ENCODE measurements around the gene HNRNPUL1. TPM values are rescaled to one million over a fixed set of nuclear protein-coding genes. Genes with fewer than 3 reads are reported as not detected.

HNRNPUL1 gene
- total and polyA plus RNA-seq, 2 donors (not counting 1 experiment from before 2014, with no cell fraction given) = 36.4 to 58.1 TPM

- H3K9me3 ChIP-seq (ENCODE audit: control insufficient read depth, insufficient read depth, low read depth, low read length) = no peaks in the 10 kb centered on the region
- no peaks in the 10 kb centered on the region for H3K36me3 ChIP-seq (ENCODE audit: control insufficient read depth, insufficient read depth, low read length)
- H3K79me2 ChIP-seq (ENCODE audit: control insufficient read depth, insufficient read depth, low read length) = peaks cover 28% of the 10 kb centered on the region
- peak overlapping the region; percentile 44 for H3K27ac ChIP-seq (ENCODE audit: insufficient read depth, low read length)
- TF ChIP-seq, protein P1, sequence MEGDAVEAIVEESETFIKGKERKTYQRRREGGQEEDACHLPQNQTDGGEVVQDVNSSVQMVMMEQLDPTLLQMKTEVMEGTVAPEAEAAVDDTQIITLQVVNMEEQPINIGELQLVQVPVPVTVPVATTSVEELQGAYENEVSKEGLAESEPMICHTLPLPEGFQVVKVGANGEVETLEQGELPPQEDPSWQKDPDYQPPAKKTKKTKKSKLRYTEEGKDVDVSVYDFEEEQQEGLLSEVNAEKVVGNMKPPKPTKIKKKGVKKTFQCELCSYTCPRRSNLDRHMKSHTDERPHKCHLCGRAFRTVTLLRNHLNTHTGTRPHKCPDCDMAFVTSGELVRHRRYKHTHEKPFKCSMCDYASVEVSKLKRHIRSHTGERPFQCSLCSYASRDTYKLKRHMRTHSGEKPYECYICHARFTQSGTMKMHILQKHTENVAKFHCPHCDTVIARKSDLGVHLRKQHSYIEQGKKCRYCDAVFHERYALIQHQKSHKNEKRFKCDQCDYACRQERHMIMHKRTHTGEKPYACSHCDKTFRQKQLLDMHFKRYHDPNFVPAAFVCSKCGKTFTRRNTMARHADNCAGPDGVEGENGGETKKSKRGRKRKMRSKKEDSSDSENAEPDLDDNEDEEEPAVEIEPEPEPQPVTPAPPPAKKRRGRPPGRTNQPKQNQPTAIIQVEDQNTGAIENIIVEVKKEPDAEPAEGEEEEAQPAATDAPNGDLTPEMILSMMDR (conservative IDR thresholded peaks at IDR 0.05 in 1 of 2, IDR thresholded peaks at IDR 0.05 in 1 of 2; ENCODE audit: low read depth in 1 of 2, low read length in 2 of 2) = no peak
- TF ChIP-seq EZH2 (IDR thresholded peaks at IDR 0.05; ENCODE audit: low read length, missing control alignments) = no peak
- H3K4me3 ChIP-seq (replicated peaks in 1 of 4; ENCODE audit: control extremely low read depth in 1 of 4, insufficient read depth in 1 of 4, low read depth in 3 of 4, low read length in 4 of 4) = peak overlapping the region; percentile 32 to 88 (median 50)
- peak overlapping the region; percentile 79 for H3K4me2 ChIP-seq (ENCODE audit: extremely low read depth, insufficient read depth, low read length)
- H2AFZ ChIP-seq (ENCODE audit: low read length) = no peak overlapping the region
- H3K9ac ChIP-seq (ENCODE audit: insufficient read depth, low read length) = peak overlapping the region; percentile 20
- DNase-seq (ENCODE audit: low read depth in 2 of 2) = no peak
- peaks cover 1% of the 10 kb centered on the region for H4K20me1 ChIP-seq (ENCODE audit: control insufficient read depth, extremely low read depth, insufficient read depth, low read length)
- peaks cover 5% of the 10 kb centered on the region for H3K4me1 ChIP-seq (ENCODE audit: control insufficient read depth, extremely low read depth, insufficient read depth, low read length)
- no peaks in the 10 kb centered on the region for H3K27me3 ChIP-seq (ENCODE audit: control insufficient read depth, insufficient read depth, low read length)
Observed at GRCh38 chr19:41354343-41354953, 90.3 kb downstream of the HNRNPUL1 start.

DNA sequence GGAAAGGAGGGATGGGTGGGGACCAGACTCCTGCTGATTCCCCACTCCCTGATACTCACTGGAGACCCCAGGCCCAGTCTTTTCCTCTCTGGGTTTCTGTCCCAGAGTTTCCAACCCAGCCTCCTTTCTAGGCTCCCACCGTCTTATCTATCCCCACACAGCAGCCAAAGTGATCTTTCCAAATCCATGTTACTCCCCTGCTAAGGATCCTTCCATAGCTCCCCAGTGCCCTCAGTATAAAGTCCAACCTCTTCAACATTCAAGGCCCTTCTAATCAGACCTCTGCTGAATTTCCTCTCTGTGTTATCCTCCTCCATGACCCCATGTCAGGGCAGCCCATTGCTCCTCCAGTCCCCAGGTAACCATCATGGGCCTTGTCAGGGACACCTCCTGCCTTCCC lies 90.9 kb downstream of the HNRNPUL1 start:
- TF ChIP-seq, protein P1 (conservative IDR thresholded peaks at IDR 0.05 in 1 of 2, IDR thresholded peaks at IDR 0.05 in 1 of 2; ENCODE audit: low read depth in 1 of 2, low read length in 2 of 2) = no peak
- no peak for TF ChIP-seq EZH2 (IDR thresholded peaks at IDR 0.05; ENCODE audit: low read length, missing control alignments)
- Histone ChIP-seq H3K4me1 (ENCODE audit: control insufficient read depth, extremely low read depth, insufficient read depth, low read length) (peaks cover 5% of the 10 kb centered on the region), H3K36me3 (ENCODE audit: control insufficient read depth, insufficient read depth, low read length) (no peaks in the 10 kb centered on the region), H4K20me1 (ENCODE audit: control insufficient read depth, extremely low read depth, insufficient read depth, low read length) (peaks cover 1% of the 10 kb centered on the region), H2AFZ (ENCODE audit: low read length) (no peak overlapping the region), H3K4me3 (replicated peaks in 1 of 4; ENCODE audit: control extremely low read depth in 1 of 4, insufficient read depth in 1 of 4, low read depth in 3 of 4, low read length in 4 of 4) (no peak overlapping the region), H3K9ac (ENCODE audit: insufficient read depth, low read length) (no peak overlapping the region), H3K9me3 (ENCODE audit: control insufficient read depth, insufficient read depth, low read depth, low read length) (no peaks in the 10 kb centered on the region), H3K27ac (ENCODE audit: insufficient read depth, low read length) (no peak overlapping the region), H3K4me2 (ENCODE audit: extremely low read depth, insufficient read depth, low read length) (no peak overlapping the region), H3K27me3 (ENCODE audit: control insufficient read depth, insufficient read depth, low read length) (no peaks in the 10 kb centered on the region), H3K79me2 (ENCODE audit: control insufficient read depth, insufficient read depth, low read length) (peaks cover 25% of the 10 kb centered on the region)
- DNase-seq (ENCODE audit: low read depth in 2 of 2) = no peak

DNA sequence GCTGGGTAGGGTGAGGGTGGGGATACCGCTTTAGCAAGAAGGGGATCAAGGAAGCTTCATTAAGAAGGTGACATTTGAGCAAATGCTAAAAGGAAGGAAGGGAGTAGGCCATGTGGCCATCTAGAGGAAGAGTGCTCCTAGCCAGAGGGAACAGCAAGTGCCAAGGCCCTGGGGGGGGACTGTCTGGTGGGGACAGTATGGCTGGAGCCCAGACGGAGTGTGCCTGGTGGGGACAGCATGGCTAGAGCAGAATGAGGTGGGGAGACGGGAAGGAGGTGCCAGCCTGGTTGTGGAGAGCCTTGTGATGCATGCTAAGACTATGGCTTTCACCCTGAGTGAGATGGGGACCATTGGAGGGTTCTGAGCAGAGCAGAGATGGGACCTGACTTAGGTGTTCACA lies 91.6 kb downstream of the HNRNPUL1 start:
- H3K9ac ChIP-seq (ENCODE audit: insufficient read depth, low read length) = no peak overlapping the region
- peaks cover 4% of the 10 kb centered on the region for H3K4me1 ChIP-seq (ENCODE audit: control insufficient read depth, extremely low read depth, insufficient read depth, low read length)
- H3K79me2 ChIP-seq (ENCODE audit: control insufficient read depth, insufficient read depth, low read length) = peaks cover 23% of the 10 kb centered on the region
- no peaks in the 10 kb centered on the region for H3K36me3 ChIP-seq (ENCODE audit: control insufficient read depth, insufficient read depth, low read length)
- no peak overlapping the region for H2AFZ ChIP-seq (ENCODE audit: low read length)
- peaks cover 1% of the 10 kb centered on the region for H4K20me1 ChIP-seq (ENCODE audit: control insufficient read depth, extremely low read depth, insufficient read depth, low read length)
- no peak overlapping the region for H3K4me3 ChIP-seq (replicated peaks in 1 of 4; ENCODE audit: control extremely low read depth in 1 of 4, insufficient read depth in 1 of 4, low read depth in 3 of 4, low read length in 4 of 4)
- no peak overlapping the region for H3K4me2 ChIP-seq (ENCODE audit: extremely low read depth, insufficient read depth, low read length)
- H3K27me3 ChIP-seq (ENCODE audit: control insufficient read depth, insufficient read depth, low read length) = no peaks in the 10 kb centered on the region
- H3K9me3 ChIP-seq (ENCODE audit: control insufficient read depth, insufficient read depth, low read depth, low read length) = no peaks in the 10 kb centered on the region
- no peak for TF ChIP-seq EZH2 (IDR thresholded peaks at IDR 0.05; ENCODE audit: low read length, missing control alignments)
- TF ChIP-seq, protein P1 (conservative IDR thresholded peaks at IDR 0.05 in 1 of 2, IDR thresholded peaks at IDR 0.05 in 1 of 2; ENCODE audit: low read depth in 1 of 2, low read length in 2 of 2) = no peak
- DNase-seq (ENCODE audit: low read depth in 2 of 2) = no peak
- no peak overlapping the region for H3K27ac ChIP-seq (ENCODE audit: insufficient read depth, low read length)

All from fibroblast of lung (primary cell).